Measurements from ENCODE around the gene NLGN1. TPM values are rescaled to one million over a fixed set of nuclear protein-coding genes. Genes with fewer than 3 reads are reported as not detected.

The NLGN1 gene
- total and polyA plus RNA-seq, 5 donors from 2014 or later: not detected

DNA sequence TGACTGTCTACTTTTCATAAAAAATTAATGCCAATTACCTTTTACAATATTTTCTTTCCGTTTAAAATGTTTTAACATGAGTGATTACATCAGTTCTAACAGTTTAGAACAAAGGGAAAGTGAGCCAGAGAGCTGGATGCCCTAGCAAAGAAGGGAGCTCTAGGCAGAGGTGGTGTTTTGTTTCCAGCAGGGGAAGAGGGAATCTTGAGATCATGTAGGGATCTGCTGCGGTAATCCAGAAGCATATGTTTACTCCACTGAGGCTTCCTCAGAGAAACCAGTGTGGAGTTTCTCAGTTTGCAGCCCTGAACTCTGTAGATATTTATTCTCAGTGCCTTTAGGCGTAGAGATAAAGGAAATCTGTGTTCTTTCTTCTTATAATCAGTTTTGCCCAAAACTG is 399.3 kb downstream of the NLGN1 start:
- H3K4me1 Mint-ChIP-seq: no peaks in the 10 kb centered on the region
- H3K27ac ChIP-seq (ENCODE audit: insufficient read depth, low read length, poor library complexity, severe bottlenecking): no peak overlapping the region

GRCh38 chr3:173799060-173799816 is 401.7 kb downstream of the NLGN1 start:
- H3K4me3 Mint-ChIP-seq: no peak overlapping the region
- no peaks in the 10 kb centered on the region for H3K27me3 ChIP-seq (ENCODE audit: control insufficient read depth, insufficient read depth, low read length)
- no peaks in the 10 kb centered on the region for H3K36me3 Mint-ChIP-seq
- no peaks in the 10 kb centered on the region for H3K4me1 Mint-ChIP-seq
- no peaks in the 10 kb centered on the region for H3K9me3 ChIP-seq (ENCODE audit: control insufficient read depth in 2 of 2, low read length in 2 of 2)
- peaks cover 0 to 6% (median 0%) of the 10 kb centered on the region in 7 donors for H3K9me3 Mint-ChIP-seq
- no peaks in the 10 kb centered on the region for H3K27me3 Mint-ChIP-seq
- H3K4me3 ChIP-seq (ENCODE audit: low read depth, low read length): no peak overlapping the region
- H3K27ac Mint-ChIP-seq: no peak overlapping the region
- DNase-seq (no peak), ATAC-seq (ENCODE audit: low read depth in 2 of 2) (no peak)
- no peaks in the 10 kb centered on the region for H3K36me3 ChIP-seq (ENCODE audit: control insufficient read depth, insufficient read depth, low read length)
- no peak overlapping the region for H3K27ac ChIP-seq (ENCODE audit: insufficient read depth, low read length, poor library complexity, severe bottlenecking)
- H3K4me1 ChIP-seq (ENCODE audit: control insufficient read depth, insufficient read depth, low read length, poor library complexity, severe bottlenecking): no peaks in the 10 kb centered on the region

More for the DNA sequence above, 399.3 kb downstream of the NLGN1 start:
- ATAC-seq (ENCODE audit: low read depth in 2 of 2) (no peak), DNase-seq (no peak)
- Mint-ChIP-seq H3K9me3 (peaks cover 0 to 9% (median 3%) of the 10 kb centered on the region in 7 donors), H3K36me3 (no peaks in the 10 kb centered on the region), H3K27me3 (no peaks in the 10 kb centered on the region), H3K4me3 (no peak overlapping the region), H3K27ac (no peak overlapping the region)
- Histone ChIP-seq H3K27me3 (ENCODE audit: control insufficient read depth, insufficient read depth, low read length) (no peaks in the 10 kb centered on the region), H3K4me3 (ENCODE audit: low read depth, low read length) (no peak overlapping the region), H3K4me1 (ENCODE audit: control insufficient read depth, insufficient read depth, low read length, poor library complexity, severe bottlenecking) (no peaks in the 10 kb centered on the region), H3K9me3 (ENCODE audit: control insufficient read depth in 2 of 2, low read length in 2 of 2) (no peaks in the 10 kb centered on the region), H3K36me3 (ENCODE audit: control insufficient read depth, insufficient read depth, low read length) (no peaks in the 10 kb centered on the region)

DNA sequence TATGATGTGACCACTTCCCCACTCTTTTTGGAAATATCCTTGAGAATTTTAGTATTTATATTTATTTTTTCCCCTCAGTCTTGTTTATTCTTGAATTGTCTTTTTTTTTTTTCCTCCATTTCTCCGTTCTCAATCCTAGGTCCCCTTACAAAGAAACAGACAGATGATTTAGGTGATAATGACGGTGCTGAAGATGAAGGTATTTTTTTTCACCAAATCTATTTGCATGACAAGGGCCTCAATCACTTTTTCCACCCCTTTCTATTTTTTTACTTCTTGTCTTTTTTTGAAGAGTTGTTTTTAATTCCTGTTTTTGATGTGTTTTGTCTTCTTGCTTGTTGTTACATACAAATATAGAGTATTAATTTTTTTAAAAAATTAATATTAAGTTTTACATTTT is 402.6 kb downstream of the NLGN1 start:
- H3K9me3 Mint-ChIP-seq: peaks cover 0 to 4% (median 0%) of the 10 kb centered on the region in 7 donors
- no peaks in the 10 kb centered on the region for H3K27me3 Mint-ChIP-seq
- DNase-seq: no peak
- no peak for ATAC-seq (ENCODE audit: low read depth in 2 of 2)
- Histone ChIP-seq H3K4me3 (ENCODE audit: low read depth, low read length) (no peak overlapping the region), H3K4me1 (ENCODE audit: control insufficient read depth, insufficient read depth, low read length, poor library complexity, severe bottlenecking) (no peaks in the 10 kb centered on the region), H3K27me3 (ENCODE audit: control insufficient read depth, insufficient read depth, low read length) (no peaks in the 10 kb centered on the region), H3K36me3 (ENCODE audit: control insufficient read depth, insufficient read depth, low read length) (no peaks in the 10 kb centered on the region), H3K27ac (ENCODE audit: insufficient read depth, low read length, poor library complexity, severe bottlenecking) (no peak overlapping the region), H3K9me3 (ENCODE audit: control insufficient read depth in 2 of 2, low read length in 2 of 2) (no peaks in the 10 kb centered on the region)
- H3K36me3 Mint-ChIP-seq: no peaks in the 10 kb centered on the region
- no peaks in the 10 kb centered on the region for H3K4me1 Mint-ChIP-seq
- no peak overlapping the region for H3K4me3 Mint-ChIP-seq
- H3K27ac Mint-ChIP-seq: no peak overlapping the region

- Mint-ChIP-seq H3K9me3 (peaks cover 0 to 10% (median 4%) of the 10 kb centered on the region in 7 donors), H3K27me3 (no peaks in the 10 kb centered on the region), H3K27ac (no peak overlapping the region), H3K36me3 (no peaks in the 10 kb centered on the region), H3K4me1 (no peaks in the 10 kb centered on the region), H3K4me3 (no peak overlapping the region)
- no peak overlapping the region for H3K27ac ChIP-seq (ENCODE audit: insufficient read depth, low read length, poor library complexity, severe bottlenecking)
- DNase-seq: no peak
- H3K36me3 ChIP-seq (ENCODE audit: control insufficient read depth, insufficient read depth, low read length): no peaks in the 10 kb centered on the region
- H3K4me1 ChIP-seq (ENCODE audit: control insufficient read depth, insufficient read depth, low read length, poor library complexity, severe bottlenecking): no peaks in the 10 kb centered on the region
- ATAC-seq (ENCODE audit: low read depth in 2 of 2): no peak
- H3K9me3 ChIP-seq (ENCODE audit: control insufficient read depth in 2 of 2, low read length in 2 of 2): no peaks in the 10 kb centered on the region
- no peaks in the 10 kb centered on the region for H3K27me3 ChIP-seq (ENCODE audit: control insufficient read depth, insufficient read depth, low read length)
- no peak overlapping the region for H3K4me3 ChIP-seq (ENCODE audit: low read depth, low read length)
Measured at GRCh38 chr3:173814809-173815208, 417.3 kb downstream of the NLGN1 start.

- no peak overlapping the region for H3K4me3 Mint-ChIP-seq
- H3K9me3 Mint-ChIP-seq: peaks cover 0 to 5% (median 2%) of the 10 kb centered on the region in 7 donors
- no peaks in the 10 kb centered on the region for H3K27me3 Mint-ChIP-seq
- H3K27me3 ChIP-seq (ENCODE audit: control insufficient read depth, insufficient read depth, low read length): no peaks in the 10 kb centered on the region
- no peaks in the 10 kb centered on the region for H3K9me3 ChIP-seq (ENCODE audit: control insufficient read depth in 2 of 2, low read length in 2 of 2)
- no peaks in the 10 kb centered on the region for H3K36me3 ChIP-seq (ENCODE audit: control insufficient read depth, insufficient read depth, low read length)
- H3K36me3 Mint-ChIP-seq: no peaks in the 10 kb centered on the region
- H3K27ac ChIP-seq (ENCODE audit: insufficient read depth, low read length, poor library complexity, severe bottlenecking): no peak overlapping the region
- ATAC-seq (ENCODE audit: low read depth in 2 of 2) (no peak), DNase-seq (no peak)
- H3K4me1 ChIP-seq (ENCODE audit: control insufficient read depth, insufficient read depth, low read length, poor library complexity, severe bottlenecking): no peaks in the 10 kb centered on the region
- H3K27ac Mint-ChIP-seq: no peak overlapping the region
- H3K4me1 Mint-ChIP-seq: no peaks in the 10 kb centered on the region
- H3K4me3 ChIP-seq (ENCODE audit: low read depth, low read length): no peak overlapping the region
Measured at GRCh38 chr3:173819368-173819767, 421.8 kb downstream of the NLGN1 start.

GRCh38 chr3:173823911-173824460 is 426.4 kb downstream of the NLGN1 start:
- no peaks in the 10 kb centered on the region for H3K9me3 ChIP-seq (ENCODE audit: control insufficient read depth in 2 of 2, low read length in 2 of 2)
- H3K4me3 ChIP-seq (ENCODE audit: low read depth, low read length): no peak overlapping the region
- no peaks in the 10 kb centered on the region for H3K4me1 ChIP-seq (ENCODE audit: control insufficient read depth, insufficient read depth, low read length, poor library complexity, severe bottlenecking)
- no peaks in the 10 kb centered on the region for H3K4me1 Mint-ChIP-seq
- no peak overlapping the region for H3K4me3 Mint-ChIP-seq
- ATAC-seq (ENCODE audit: low read depth in 2 of 2) (no peak), DNase-seq (no peak)
- no peak overlapping the region for H3K27ac ChIP-seq (ENCODE audit: insufficient read depth, low read length, poor library complexity, severe bottlenecking)
- no peak overlapping the region for H3K27ac Mint-ChIP-seq
- H3K27me3 Mint-ChIP-seq: no peaks in the 10 kb centered on the region
- no peaks in the 10 kb centered on the region for H3K36me3 Mint-ChIP-seq
- no peaks in the 10 kb centered on the region for H3K27me3 ChIP-seq (ENCODE audit: control insufficient read depth, insufficient read depth, low read length)
- peaks cover 0 to 9% (median 4%) of the 10 kb centered on the region in 7 donors for H3K9me3 Mint-ChIP-seq
- H3K36me3 ChIP-seq (ENCODE audit: control insufficient read depth, insufficient read depth, low read length): no peaks in the 10 kb centered on the region

GRCh38 chr3:173825730-173826129 is 428.2 kb downstream of the NLGN1 start:
- Histone ChIP-seq H3K27me3 (ENCODE audit: control insufficient read depth, insufficient read depth, low read length) (no peaks in the 10 kb centered on the region), H3K4me3 (ENCODE audit: low read depth, low read length) (no peak overlapping the region), H3K36me3 (ENCODE audit: control insufficient read depth, insufficient read depth, low read length) (no peaks in the 10 kb centered on the region), H3K27ac (ENCODE audit: insufficient read depth, low read length, poor library complexity, severe bottlenecking) (no peak overlapping the region), H3K4me1 (ENCODE audit: control insufficient read depth, insufficient read depth, low read length, poor library complexity, severe bottlenecking) (no peaks in the 10 kb centered on the region), H3K9me3 (ENCODE audit: control insufficient read depth in 2 of 2, low read length in 2 of 2) (no peaks in the 10 kb centered on the region)
- H3K9me3 Mint-ChIP-seq: peaks cover 0 to 16% (median 4%) of the 10 kb centered on the region in 7 donors
- no peak for DNase-seq
- ATAC-seq (ENCODE audit: low read depth in 2 of 2): no peak
- no peaks in the 10 kb centered on the region for H3K4me1 Mint-ChIP-seq
- no peak overlapping the region for H3K27ac Mint-ChIP-seq
- H3K27me3 Mint-ChIP-seq: no peaks in the 10 kb centered on the region
- H3K4me3 Mint-ChIP-seq: no peak overlapping the region
- H3K36me3 Mint-ChIP-seq: no peaks in the 10 kb centered on the region

GRCh38 chr3:173826416-173826815 is 428.9 kb downstream of the NLGN1 start:
- peaks cover 0 to 19% (median 4%) of the 10 kb centered on the region in 7 donors for H3K9me3 Mint-ChIP-seq
- no peak overlapping the region for H3K27ac Mint-ChIP-seq
- H3K36me3 Mint-ChIP-seq: no peaks in the 10 kb centered on the region
- Histone ChIP-seq H3K36me3 (ENCODE audit: control insufficient read depth, insufficient read depth, low read length) (no peaks in the 10 kb centered on the region), H3K4me1 (ENCODE audit: control insufficient read depth, insufficient read depth, low read length, poor library complexity, severe bottlenecking) (no peaks in the 10 kb centered on the region), H3K4me3 (ENCODE audit: low read depth, low read length) (no peak overlapping the region), H3K27me3 (ENCODE audit: control insufficient read depth, insufficient read depth, low read length) (no peaks in the 10 kb centered on the region), H3K27ac (ENCODE audit: insufficient read depth, low read length, poor library complexity, severe bottlenecking) (no peak overlapping the region), H3K9me3 (ENCODE audit: control insufficient read depth in 2 of 2, low read length in 2 of 2) (no peaks in the 10 kb centered on the region)
- no peaks in the 10 kb centered on the region for H3K27me3 Mint-ChIP-seq
- H3K4me3 Mint-ChIP-seq: no peak overlapping the region
- DNase-seq (no peak), ATAC-seq (ENCODE audit: low read depth in 2 of 2) (no peak)
- no peaks in the 10 kb centered on the region for H3K4me1 Mint-ChIP-seq

Measured in CD4-positive, CD25-positive, alpha-beta regulatory T cell (primary cell).